IMR-90 (cell line): ENCODE data around the gene RAB11A. TPM values are rescaled to one million over a fixed set of nuclear protein-coding genes. Genes with fewer than 3 reads are reported as not detected.

ENCODE experiments used
- ATAC-seq: fragments of 200-7000 bp; cut with Tn5 transposase; 2 replicates; pipeline ENCODE4 v1.9.1; 2020; ENCODE audit warnings: low read depth, mild to moderate bottlenecking, moderate library complexity
- BruUV-seq: library from RNA; stranded (reverse); fragments of 400-500 nt; replicated peaks from 2 replicates; lab custom pipeline; 2021; lab: Mats Ljungman, UMichigan
- CTCF ChIA-PET: fragments of 300-600 bp; formaldehyde crosslinking; extraction: SDS; loops from one replicate; lab custom pipeline; 2021; ENCODE audit warnings: antibody characterized with exemption; lab: Yijun Ruan, JAX
- POLR2A ChIA-PET: fragments of 300-600 bp; sonication (Branson Sonifier 250); formaldehyde crosslinking; loops from one replicate; lab custom pipeline; 2022; ENCODE audit warnings: antibody characterized with exemption; ENCODE audit not compliant: unreplicated experiment; lab: Charles Lee
- DNase-seq: peaks from one replicate; pipeline ENCODE4 v3.0.0; 2013
- H2AFZ ChIP-seq: replicated peaks from 2 replicates; pipeline ENCODE3; 2013; ENCODE audit warnings: low read length, mild to moderate bottlenecking; ENCODE audit not compliant: poor library complexity
- H2AK5ac ChIP-seq: 2 replicates; pipeline ENCODE4 v1.6.1; 2013; ENCODE audit warnings: low read depth, low read length, inconsistent platforms
- H2AK9ac ChIP-seq: replicated peaks from 2 replicates; pipeline ENCODE3; 2013; ENCODE audit warnings: mild to moderate bottlenecking, low read depth, low read length, moderate library complexity; ENCODE audit not compliant: poor library complexity
- H2BK120ac ChIP-seq: 2 replicates; pipeline ENCODE4 v1.6.1; 2013; ENCODE audit warnings: low read depth, low read length, inconsistent platforms
- H2BK15ac ChIP-seq: 3 replicates; pipeline ENCODE4 v1.6.1; 2013; ENCODE audit warnings: low read depth, low read length, inconsistent platforms
- H2BK20ac ChIP-seq: 2 replicates; pipeline ENCODE4 v1.6.1; 2013; ENCODE audit warnings: low read depth, mild to moderate bottlenecking, inconsistent platforms, low read length, moderate library complexity
- H2BK5ac ChIP-seq: 2 replicates; pipeline ENCODE4 v1.6.1; 2013; ENCODE audit warnings: mild to moderate bottlenecking, low read depth, low read length, inconsistent platforms; ENCODE audit not compliant: poor library complexity, severe bottlenecking
- H3K14ac ChIP-seq: replicated peaks from 2 replicates; pipeline ENCODE4 v1.6.1; 2013; ENCODE audit warnings: low read depth, low read length, inconsistent platforms
- H3K18ac ChIP-seq: 2 replicates; pipeline ENCODE4 v1.6.1; 2013; ENCODE audit warnings: low read depth, low read length, control low read depth
- H3K23ac ChIP-seq: 2 replicates; pipeline ENCODE4 v1.6.1; 2013; ENCODE audit warnings: low read depth, low read length, inconsistent platforms
- H3K27ac ChIP-seq: 2 replicates; pipeline ENCODE4 v1.5.1; 2013; ENCODE audit warnings: mild to moderate bottlenecking, control low read depth, low read length; ENCODE audit not compliant: insufficient read depth
- H3K27me3 ChIP-seq: 2 replicates; pipeline ENCODE4 v1.6.1; 2013; ENCODE audit warnings: low read length; ENCODE audit not compliant: control insufficient read depth, insufficient read depth
- H3K36me3 ChIP-seq: 2 replicates; pipeline ENCODE4 v1.6.1; 2013; ENCODE audit warnings: low read length, mixed read lengths; ENCODE audit not compliant: control insufficient read depth, insufficient read depth
- H3K4ac ChIP-seq: 2 replicates; pipeline ENCODE4 v1.6.1; 2013; ENCODE audit warnings: low read depth, low read length, inconsistent platforms
- H3K4me1 ChIP-seq: 2 replicates; pipeline ENCODE4 v1.6.1; 2013; ENCODE audit warnings: low read length, mixed read lengths; ENCODE audit not compliant: control insufficient read depth, insufficient read depth
- H3K4me2 ChIP-seq: 2 replicates; pipeline ENCODE4 v1.6.1; 2013; ENCODE audit warnings: low read depth, mild to moderate bottlenecking, control low read depth, low read length, moderate library complexity
- H3K4me3 ChIP-seq: 2 replicates; pipeline ENCODE4 v1.5.1; 2013; ENCODE audit warnings: low read depth, mild to moderate bottlenecking, control low read depth, low read length, moderate library complexity; ENCODE audit not compliant: insufficient read depth
- H3K56ac ChIP-seq: 2 replicates; pipeline ENCODE4 v1.6.1; 2013; ENCODE audit warnings: low read length, inconsistent platforms; ENCODE audit not compliant: insufficient read depth; ENCODE audit errors: extremely low read depth
- H3K79me1 ChIP-seq, 2 experiments: 2 replicates each; pipeline ENCODE4 v1.6.1; 2013; ENCODE audit warnings: low read length in 2 of 2, inconsistent platforms in 1 of 2, low read depth in 1 of 2
- H3K9ac ChIP-seq: 2 replicates; pipeline ENCODE4 v1.6.1; 2013; ENCODE audit warnings: low read depth, low read length, control low read depth
- H3K9me1 ChIP-seq: 2 replicates; pipeline ENCODE4 v1.6.1; 2013; ENCODE audit warnings: low read length, inconsistent platforms; ENCODE audit not compliant: insufficient read depth
- H3K9me3 ChIP-seq: 2 replicates; pipeline ENCODE4 v1.6.1; 2013; ENCODE audit warnings: low read length; ENCODE audit not compliant: control insufficient read depth, insufficient read depth
- H4K20me1 ChIP-seq: 2 replicates; pipeline ENCODE4 v1.6.1; 2013; ENCODE audit warnings: low read length, inconsistent platforms; ENCODE audit not compliant: insufficient read depth
- H4K5ac ChIP-seq: 2 replicates; pipeline ENCODE4 v1.6.1; 2013; ENCODE audit warnings: mild to moderate bottlenecking, low read depth, low read length, control low read depth
- H4K8ac ChIP-seq, 2 experiments: 2 replicates each; pipeline ENCODE4 v1.6.1; 2013; ENCODE audit warnings: low read depth in 2 of 2, low read length in 2 of 2, control low read depth in 1 of 2, inconsistent platforms in 1 of 2
- H4K91ac ChIP-seq: 2 replicates; pipeline ENCODE4 v1.6.1; 2013; ENCODE audit warnings: low read depth, low read length, inconsistent platforms; ENCODE audit not compliant: insufficient read depth
- BHLHE40 ChIP-seq: fragments of 150-350 bp; IDR thresholded peaks from 2 replicates; pipeline ENCODE4 v1.6.1; 2016; ENCODE audit warnings: mild to moderate bottlenecking, low read depth, low read length
- CHD1 ChIP-seq: IDR thresholded peaks from 2 replicates; pipeline ENCODE4 v1.6.1; 2012; ENCODE audit warnings: low read depth, low read length, improper control_type of control experiment
- ELK1 ChIP-seq: fragments of 150-350 bp; IDR thresholded peaks from 2 replicates; pipeline ENCODE4 v1.6.1; 2016; ENCODE audit warnings: low read depth, mild to moderate bottlenecking, low read length, moderate library complexity, borderline replicate concordance
- FOS ChIP-seq: fragments of 150-350 bp; IDR thresholded peaks from 2 replicates; pipeline ENCODE4 v1.6.1; 2016; ENCODE audit warnings: low read depth, low read length
- MAFK ChIP-seq: IDR thresholded peaks from 2 replicates; pipeline ENCODE4 v1.6.1; 2012; ENCODE audit warnings: low read depth, low read length, improper control_type of control experiment
- MAZ ChIP-seq: IDR thresholded peaks from 2 replicates; pipeline ENCODE4 v1.6.1; 2012; ENCODE audit warnings: low read depth, mild to moderate bottlenecking, low read length, improper control_type of control experiment, moderate library complexity, borderline replicate concordance
- MXI1 ChIP-seq: IDR thresholded peaks from 2 replicates; pipeline ENCODE4 v1.6.1; 2012; ENCODE audit warnings: low read depth, mild to moderate bottlenecking, low read length, moderate library complexity, borderline replicate concordance
- NFE2L2 ChIP-seq: fragments of 150-350 bp; IDR thresholded peaks from 2 replicates; pipeline ENCODE4 v1.6.1; 2016; ENCODE audit warnings: low read depth, mild to moderate bottlenecking, low read length
- POLR2A ChIP-seq: IDR thresholded peaks from 2 replicates; pipeline ENCODE4 v1.6.1; 2012; ENCODE audit warnings: mild to moderate bottlenecking, low read depth, low read length
- RAD21 ChIP-seq: IDR thresholded peaks from 2 replicates; pipeline ENCODE4 v1.6.1; 2012; ENCODE audit warnings: low read length, improper control_type of control experiment
- RCOR1 ChIP-seq: IDR thresholded peaks from 2 replicates; pipeline ENCODE4 v1.6.1; 2012; ENCODE audit warnings: mild to moderate bottlenecking, low read length, improper control_type of control experiment; ENCODE audit not compliant: insufficient replicate concordance
- RFX5 ChIP-seq: IDR thresholded peaks from 2 replicates; pipeline ENCODE4 v1.8.0; 2012; ENCODE audit warnings: low read depth, mild to moderate bottlenecking, low read length, moderate library complexity
- WGBS, 2 experiments: methylation state at CpG; one replicate each; pipeline versions ENCODE4 v1.1.5 to v1.1.7; 2013; ENCODE audit warnings: missing lambda C conversion rate in 2 of 2; ENCODE audit not compliant: insufficient read length in 1 of 2; ENCODE audit errors: extremely low coverage in 2 of 2; 5-methylcytosine and 5-hydroxymethylcytosine counted together
- dilution Hi-C: fragments of 300-500 bp; cut with HindIII; formaldehyde crosslinking; loops from one replicate; pipeline ENCODE4 v1.14.3; 2018; ENCODE audit warnings: low sequenced_read_pairs; ENCODE audit not compliant: unreplicated experiment
- in situ Hi-C: fragments of 300-500 bp; cut with MboI; formaldehyde crosslinking; loops from 3 replicates; pipeline ENCODE4 v1.14.3; 2019; ENCODE audit warnings: low sequenced_read_pairs, inconsistent platforms, mixed read lengths
- intact Hi-C: fragments of 100-400 bp; cut with micrococcal nuclease; formaldehyde crosslinking; loops from 2 replicates; pipeline ENCODE4 v1.10.0; 2022
- polyA plus RNA-seq, 3 experiments: library from polyadenylated mRNA; depleted of rRNA; stranded (reverse); fragments of >200 nt; gene quantifications; 2 replicates each; pipeline ENCODE4 v1.2.3, GENCODE V29; 2012; ENCODE audit warnings: low replicate concordance in 1 of 3
- total RNA-seq: library from RNA; depleted of rRNA; stranded (reverse); fragments of >200 nt; gene quantifications from 2 replicates; pipeline ENCODE4 v1.2.3, GENCODE V29; 2012

RAB11A gene
- total and polyA plus RNA-seq, 2 of the 4 experiments (the other 2 are of a cell fraction) = 341 to 462 TPM

GRCh38 chr15:65839985-65840384, 29.3 kb upstream of the RAB11A start:
- Histone ChIP-seq H3K23ac (no peak overlapping the region), H3K4me1 (peaks cover 2% of the 10 kb centered on the region; the same call in 1 of the 2 replicates), H3K9ac (no peak overlapping the region), H3K79me1 (no peaks in the 10 kb centered on the region), H3K14ac (no peak overlapping the region), H2AK5ac (no peak overlapping the region), H4K5ac (no peak overlapping the region), H3K4me3 (no peak overlapping the region), H3K4me2 (no peak overlapping the region), H3K4ac (no peak overlapping the region), H3K36me3 (no peaks in the 10 kb centered on the region), H3K56ac (no peak overlapping the region), H3K9me1 (no peaks in the 10 kb centered on the region), H3K18ac (no peak overlapping the region), H2BK20ac (no peak overlapping the region), H2AFZ (no peak overlapping the region), H3K9me3 (no peaks in the 10 kb centered on the region), H2BK120ac (no peak overlapping the region), H3K27ac (no peak overlapping the region), H2BK15ac (no peak overlapping the region), H4K91ac (no peak overlapping the region), H3K27me3 (no peaks in the 10 kb centered on the region), H4K20me1 (no peaks in the 10 kb centered on the region), H4K8ac (no peak overlapping the region), H2BK5ac (no peak overlapping the region), H2AK9ac (no peak overlapping the region)
- DNase-seq (no peak), ATAC-seq (no peak)
- intact Hi-C loops (loop anchor here (10.0 kb wide), 1 partner anchor 85 kb away; no protein-coding TSS in a partner anchor), dilution Hi-C loops (no loop called here), in situ Hi-C loops (no loop called here)
- TF ChIP-seq FOS = no peak
- no peak for TF ChIP-seq BHLHE40
- TF ChIP-seq MAZ = no peak
- TF ChIP-seq MXI1 = no peak
- no peak for TF ChIP-seq RAD21
- no peak for TF ChIP-seq RCOR1
- no peak for TF ChIP-seq NFE2L2
- TF ChIP-seq POLR2A = no peak
- no peak for TF ChIP-seq ELK1
- no peak for TF ChIP-seq CHD1
- TF ChIP-seq RFX5 = no peak
- no peak for TF ChIP-seq MAFK
- CTCF ChIA-PET = no interaction called here
- POLR2A ChIA-PET = no interaction called here
- WGBS, 2 experiments = no CpG with 5 or more reads among the region's 4 CpGs
- no TSS peak for BruUV-seq
